Breast epithelium (tissue), 4 donors: ENCODE results near the gene GNS. TPM values are rescaled to one million over a fixed set of nuclear protein-coding genes. Genes with fewer than 3 reads are reported as not detected.
"Not testable (repeated sequence)": the region's sequence is repeated elsewhere in the genome, so short reads cannot be mapped to it uniquely, and the experiment has no call there.

Experiments used
- DNase-seq, 2 donors: peaks; one replicate each; pipeline ENCODE4 v3.0.0-alpha.2; 2019; ENCODE audit warnings: low spot score in 2 of 2
- H3K27ac ChIP-seq, 2 donors: fragments of 200-600 bp; sonication (generic) in 1 of 2; one replicate each; pipeline ENCODE4 v1.5.1; 2016 to 2019; ENCODE audit warnings: mild to moderate bottlenecking in 1 of 2
- H3K27me3 ChIP-seq, 2 donors: fragments of 200-600 bp; sonication (generic) in 1 of 2; one replicate each; pipeline versions ENCODE4 v1.5.1 to v1.6.0; 2017 to 2019; ENCODE audit warnings: control low read depth in 1 of 2, mild to moderate bottlenecking in 1 of 2
- H3K36me3 ChIP-seq: fragments of 200-600 bp; one replicate; pipeline ENCODE4 v1.5.1; 2019
- H3K4me1 ChIP-seq, 2 donors: fragments of 200-600 bp; sonication (generic); one replicate each; pipeline ENCODE4 v1.5.1; 2016 to 2019; ENCODE audit warnings: control low read depth in 1 of 2
- H3K4me3 ChIP-seq, 3 donors: fragments of 200-600 bp; sonication (generic); 1 replicate in 2 of 3; 2 replicates in 1 of 3; pipeline ENCODE4 v1.5.1; 2016 to 2019; ENCODE audit warnings: mild to moderate bottlenecking in 3 of 3, moderate library complexity in 2 of 3
- H3K9me3 ChIP-seq, 2 donors: fragments of 200-600 bp; sonication (generic) in 1 of 2; one replicate each; pipeline ENCODE4 v1.5.1; 2016 to 2019; ENCODE audit warnings: control low read depth in 1 of 2
- POLR2A ChIP-seq: fragments of 450-650 bp; IDR thresholded peaks from one replicate; pipeline ENCODE4 v1.6.1; 2016; ENCODE audit warnings: antibody characterized with exemption, mild to moderate bottlenecking, moderate library complexity
- POLR2AphosphoS5 ChIP-seq, 3 donors: sonication (generic); formaldehyde crosslinking; IDR thresholded peaks; one replicate each; pipeline ENCODE4 v1.6.1; 2017; ENCODE audit warnings: antibody characterized with exemption in 3 of 3
- intact Hi-C: fragments of 100-400 bp; cut with DNase I; formaldehyde crosslinking; loops from one replicate; pipeline ENCODE4 v1.15.1; 2023; ENCODE audit warnings: low total_unique reads
- total RNA-seq, 3 donors: library from RNA; depleted of rRNA; stranded (reverse); fragments of >200 nt; gene quantifications; one replicate each; pipeline ENCODE4 v1.1.0, GENCODE V29; 2016
- TF ChIP-seq, protein P1 (sequence below), 3 donors: fragments of 450-650 bp; IDR thresholded peaks; one replicate each; pipeline ENCODE4 v1.5.1; 2016 to 2017; ENCODE audit warnings: antibody characterized with exemption in 3 of 3, mild to moderate bottlenecking in 3 of 3, moderate library complexity in 3 of 3

GNS gene
- total RNA-seq, 3 donors from 2014 or later = 94.4 to 250 (median 98.6) TPM

DNA sequence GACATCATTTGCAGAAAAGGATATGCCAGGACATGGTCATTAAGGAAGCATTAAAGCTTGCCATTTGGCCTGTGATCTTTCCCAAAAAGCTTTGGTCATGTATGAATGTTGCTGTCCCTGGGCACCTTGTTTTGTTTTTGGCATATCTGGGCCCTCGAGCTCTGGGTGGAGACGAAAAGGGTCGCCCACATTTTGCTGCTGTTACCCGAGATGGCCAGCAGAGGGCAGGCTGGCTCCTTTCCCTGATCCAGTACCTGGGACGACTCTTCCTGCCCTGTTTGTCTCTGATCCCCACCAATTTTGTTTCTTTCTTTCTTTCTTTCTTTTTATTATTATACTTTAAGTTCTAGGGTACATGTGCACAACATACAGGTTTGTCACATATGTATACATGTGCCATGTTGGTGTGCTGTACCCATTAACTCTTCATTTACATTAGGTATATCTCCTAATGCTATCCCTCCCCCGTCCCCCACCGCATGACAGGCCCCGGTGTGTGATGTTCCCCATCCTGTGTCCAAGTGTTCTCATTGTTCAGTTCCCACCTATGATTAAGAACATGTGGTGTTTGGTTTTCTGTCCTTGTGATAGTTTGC is 43.1 kb upstream of the GNS start:
- H3K4me3 ChIP-seq, H3K27ac ChIP-seq, H3K4me1 ChIP-seq, intact Hi-C loops, H3K36me3 ChIP-seq, H3K27me3 ChIP-seq, DNase-seq, H3K9me3 ChIP-seq: not testable (repeated sequence)
- TF ChIP-seq, protein P1, sequence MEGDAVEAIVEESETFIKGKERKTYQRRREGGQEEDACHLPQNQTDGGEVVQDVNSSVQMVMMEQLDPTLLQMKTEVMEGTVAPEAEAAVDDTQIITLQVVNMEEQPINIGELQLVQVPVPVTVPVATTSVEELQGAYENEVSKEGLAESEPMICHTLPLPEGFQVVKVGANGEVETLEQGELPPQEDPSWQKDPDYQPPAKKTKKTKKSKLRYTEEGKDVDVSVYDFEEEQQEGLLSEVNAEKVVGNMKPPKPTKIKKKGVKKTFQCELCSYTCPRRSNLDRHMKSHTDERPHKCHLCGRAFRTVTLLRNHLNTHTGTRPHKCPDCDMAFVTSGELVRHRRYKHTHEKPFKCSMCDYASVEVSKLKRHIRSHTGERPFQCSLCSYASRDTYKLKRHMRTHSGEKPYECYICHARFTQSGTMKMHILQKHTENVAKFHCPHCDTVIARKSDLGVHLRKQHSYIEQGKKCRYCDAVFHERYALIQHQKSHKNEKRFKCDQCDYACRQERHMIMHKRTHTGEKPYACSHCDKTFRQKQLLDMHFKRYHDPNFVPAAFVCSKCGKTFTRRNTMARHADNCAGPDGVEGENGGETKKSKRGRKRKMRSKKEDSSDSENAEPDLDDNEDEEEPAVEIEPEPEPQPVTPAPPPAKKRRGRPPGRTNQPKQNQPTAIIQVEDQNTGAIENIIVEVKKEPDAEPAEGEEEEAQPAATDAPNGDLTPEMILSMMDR (IDR thresholded peaks at IDR 0.05) = peak; percentile 49 to 81 (median 76)

DNA sequence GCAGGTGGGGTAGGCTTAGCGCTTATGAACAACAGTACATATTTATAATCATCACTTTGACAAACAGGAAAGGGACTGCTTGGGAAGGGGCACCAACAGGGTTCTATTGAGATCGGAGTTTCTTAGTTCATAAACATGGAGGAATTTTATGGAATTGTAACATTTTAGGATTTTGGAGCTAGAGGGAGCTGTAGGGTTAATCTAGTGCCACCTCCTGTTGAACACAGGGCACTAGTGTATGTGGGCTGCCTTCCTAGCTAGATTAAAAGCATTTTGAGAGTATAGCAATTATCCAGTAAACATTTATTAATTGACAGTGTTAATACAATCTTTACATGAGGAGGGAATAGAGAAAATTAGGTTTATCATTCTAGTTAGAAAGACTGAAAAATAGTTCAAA is 42.2 kb upstream of the GNS start:
- no peak for DNase-seq

DNA sequence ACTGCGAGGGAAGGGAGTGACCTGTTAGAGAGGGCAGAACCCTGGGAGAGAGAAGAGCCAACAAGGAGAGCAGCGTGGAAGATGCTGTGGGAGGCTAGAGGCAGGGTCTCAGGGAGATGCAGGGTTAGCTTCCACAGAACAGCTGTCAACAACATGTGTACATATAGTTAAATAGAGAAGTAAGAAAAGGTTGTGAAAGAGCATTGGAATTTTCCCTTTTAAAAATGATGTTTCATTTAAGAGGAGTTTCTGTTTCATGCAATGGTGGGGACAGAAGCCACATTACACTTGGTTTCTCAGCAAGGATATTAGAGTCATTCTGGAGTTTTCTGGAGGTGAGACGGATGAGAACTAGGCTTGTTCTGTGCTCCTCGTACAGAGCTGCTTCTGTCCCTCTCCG is 41.4 kb upstream of the GNS start:
- no peak overlapping the region for H3K27ac ChIP-seq
- H3K27me3 ChIP-seq = no peaks in the 10 kb centered on the region
- no peak for TF ChIP-seq POLR2A
- no peak for TF ChIP-seq POLR2AphosphoS5 (IDR thresholded peaks at IDR 0.05)
- TF ChIP-seq, protein P1 (IDR thresholded peaks at IDR 0.05) = no peak
- intact Hi-C loops = no loop called here
- no peaks in the 10 kb centered on the region for H3K36me3 ChIP-seq
- DNase-seq = no peak
- H3K4me3 ChIP-seq = no peak overlapping the region
- no peaks in the 10 kb centered on the region for H3K4me1 ChIP-seq
- no peaks in the 10 kb centered on the region for H3K9me3 ChIP-seq

More for the DNA sequence above, 42.2 kb upstream of the GNS start:
- TF ChIP-seq, protein P1 (IDR thresholded peaks at IDR 0.05) = no peak
- no peak for TF ChIP-seq POLR2A
- TF ChIP-seq POLR2AphosphoS5 (IDR thresholded peaks at IDR 0.05) = no peak
- H3K36me3 ChIP-seq = no peaks in the 10 kb centered on the region
- no peaks in the 10 kb centered on the region for H3K4me1 ChIP-seq
- H3K27ac ChIP-seq = no peak overlapping the region
- no peaks in the 10 kb centered on the region for H3K9me3 ChIP-seq
- H3K27me3 ChIP-seq = no peaks in the 10 kb centered on the region
- no peak overlapping the region for H3K4me3 ChIP-seq
- intact Hi-C loops = no loop called here

DNA sequence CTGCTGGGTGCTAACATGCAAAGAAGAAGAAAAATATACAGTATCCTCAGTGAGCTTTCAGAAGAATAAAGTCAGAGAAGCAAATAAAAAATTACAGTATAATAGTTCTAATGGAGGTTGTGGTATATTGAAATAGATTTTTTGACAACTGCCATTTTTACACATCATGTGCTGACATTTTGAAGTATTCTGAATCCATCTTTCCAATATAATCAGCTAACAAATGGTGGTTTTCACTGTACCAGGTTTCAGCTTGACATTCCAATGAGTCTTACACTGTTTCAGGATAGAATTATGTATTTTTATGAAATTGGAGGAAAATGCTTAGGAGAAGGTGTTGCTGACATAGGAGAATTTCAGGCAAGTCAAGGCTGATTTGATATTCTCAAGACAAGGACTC is 39.0 kb upstream of the GNS start:
- Histone ChIP-seq H3K27ac (no peak overlapping the region), H3K4me1 (no peaks in the 10 kb centered on the region), H3K4me3 (no peak overlapping the region), H3K9me3 (no peaks in the 10 kb centered on the region), H3K36me3 (no peaks in the 10 kb centered on the region), H3K27me3 (no peaks in the 10 kb centered on the region)
- DNase-seq = no peak
- intact Hi-C loops = no loop called here
- no peak for TF ChIP-seq POLR2A
- no peak for TF ChIP-seq POLR2AphosphoS5 (IDR thresholded peaks at IDR 0.05)
- TF ChIP-seq, protein P1 (IDR thresholded peaks at IDR 0.05) = no peak

DNA sequence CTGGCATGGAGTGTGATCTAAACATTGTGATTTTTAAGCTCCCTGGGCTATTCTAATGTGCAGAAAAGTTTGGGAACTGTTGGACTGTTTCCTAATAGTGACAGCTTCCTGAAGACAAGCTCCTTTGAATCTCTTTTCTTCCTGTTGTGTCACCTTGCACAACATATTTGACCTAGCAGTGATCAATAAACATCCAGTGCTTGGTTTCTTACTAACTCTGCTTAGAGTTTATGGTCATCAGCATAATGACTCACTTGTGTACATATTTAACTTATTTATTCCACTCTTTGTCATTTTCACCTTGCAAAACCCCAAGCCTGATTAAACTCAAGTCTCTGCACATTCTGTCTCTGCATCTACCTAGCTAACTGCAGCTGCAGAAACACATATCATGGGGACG is 38.0 kb upstream of the GNS start:
- Histone ChIP-seq H3K36me3 (no peaks in the 10 kb centered on the region), H3K4me1 (no peaks in the 10 kb centered on the region), H3K4me3 (no peak overlapping the region), H3K27me3 (no peaks in the 10 kb centered on the region), H3K9me3 (no peaks in the 10 kb centered on the region), H3K27ac (no peak overlapping the region)
- DNase-seq = no peak
- TF ChIP-seq, protein P1 (IDR thresholded peaks at IDR 0.05) = no peak
- TF ChIP-seq POLR2A (no peak), POLR2AphosphoS5 (IDR thresholded peaks at IDR 0.05) (no peak)
- intact Hi-C loops = no loop called here
